ENCODE data around the gene NFATC2.

DNA sequence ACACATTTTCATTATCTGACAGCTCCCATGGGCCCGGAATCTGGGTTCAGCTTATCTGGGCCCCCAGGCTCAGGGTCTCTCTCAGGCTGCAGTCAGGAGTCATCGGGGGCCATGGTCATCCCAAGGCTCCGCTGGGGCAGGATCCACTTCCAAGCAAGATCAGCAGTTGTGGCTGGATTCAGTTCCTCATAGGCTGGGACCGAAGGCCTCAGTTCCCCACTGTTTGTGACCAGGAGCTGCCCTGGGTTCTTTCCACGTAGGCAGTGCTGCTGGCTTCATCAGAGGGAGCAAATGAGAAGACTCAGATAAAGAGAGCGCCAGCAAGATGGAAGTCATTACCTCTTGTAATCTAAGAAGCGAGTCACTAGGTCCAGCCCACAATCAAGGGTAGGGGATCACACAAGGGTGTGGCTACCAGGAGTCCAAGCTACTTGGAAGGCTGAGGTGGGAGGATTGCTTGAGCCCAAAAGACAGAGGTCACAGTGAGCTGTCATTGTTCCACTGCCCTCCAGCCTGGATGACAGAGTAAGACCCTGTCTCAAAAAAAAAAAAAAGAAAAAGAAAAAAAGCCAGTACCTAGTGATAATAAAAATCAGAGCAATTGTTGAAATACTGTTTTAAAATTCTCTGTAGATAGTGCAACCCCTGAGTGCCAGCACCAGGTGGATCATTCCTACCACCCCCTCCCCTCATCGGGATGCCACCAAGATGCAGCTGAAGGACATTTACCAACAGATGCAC lies 162.7 kb downstream of the NFATC2 start:
- TF ChIP-seq, protein P1, sequence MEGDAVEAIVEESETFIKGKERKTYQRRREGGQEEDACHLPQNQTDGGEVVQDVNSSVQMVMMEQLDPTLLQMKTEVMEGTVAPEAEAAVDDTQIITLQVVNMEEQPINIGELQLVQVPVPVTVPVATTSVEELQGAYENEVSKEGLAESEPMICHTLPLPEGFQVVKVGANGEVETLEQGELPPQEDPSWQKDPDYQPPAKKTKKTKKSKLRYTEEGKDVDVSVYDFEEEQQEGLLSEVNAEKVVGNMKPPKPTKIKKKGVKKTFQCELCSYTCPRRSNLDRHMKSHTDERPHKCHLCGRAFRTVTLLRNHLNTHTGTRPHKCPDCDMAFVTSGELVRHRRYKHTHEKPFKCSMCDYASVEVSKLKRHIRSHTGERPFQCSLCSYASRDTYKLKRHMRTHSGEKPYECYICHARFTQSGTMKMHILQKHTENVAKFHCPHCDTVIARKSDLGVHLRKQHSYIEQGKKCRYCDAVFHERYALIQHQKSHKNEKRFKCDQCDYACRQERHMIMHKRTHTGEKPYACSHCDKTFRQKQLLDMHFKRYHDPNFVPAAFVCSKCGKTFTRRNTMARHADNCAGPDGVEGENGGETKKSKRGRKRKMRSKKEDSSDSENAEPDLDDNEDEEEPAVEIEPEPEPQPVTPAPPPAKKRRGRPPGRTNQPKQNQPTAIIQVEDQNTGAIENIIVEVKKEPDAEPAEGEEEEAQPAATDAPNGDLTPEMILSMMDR (IDR thresholded peaks at IDR 0.05; ENCODE audit: insufficient read depth, low read depth, low read length) = no peak
- no peak for TF ChIP-seq EZH2 (IDR thresholded peaks at IDR 0.05; ENCODE audit: insufficient read depth, low read length)

Measured in astrocyte (in vitro differentiated cells and primary cell).